ENCODE measurements around the gene DGKQ. TPM values are rescaled to one million over a fixed set of nuclear protein-coding genes. Genes with fewer than 3 reads are reported as not detected.

Gene DGKQ
- total and polyA plus RNA-seq, 2 of the 13 experiments (the other 11 are each of a cell fraction or from before 2014, with no cell fraction given) = 4.5 to 7.2 TPM

DNA sequence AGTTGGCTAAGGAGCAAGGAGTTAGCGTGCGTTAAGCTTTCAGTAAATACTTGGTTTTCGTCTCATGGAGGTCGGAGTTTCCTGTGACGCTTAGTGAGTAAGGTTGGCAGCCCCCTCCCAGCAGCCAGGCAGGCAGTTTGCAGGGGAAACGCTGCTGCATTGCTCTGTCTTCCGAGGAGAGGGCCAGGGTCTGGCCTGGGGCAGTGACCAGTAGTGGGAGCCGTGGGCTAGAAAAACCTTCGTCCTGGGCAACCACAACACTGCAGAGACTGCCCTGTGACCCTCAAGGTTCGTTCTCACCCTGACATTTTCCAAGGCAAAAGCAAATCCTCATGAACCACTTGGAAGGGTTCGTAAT, 40.7 kb downstream of the DGKQ start:
- DNase-seq (ENCODE audit: low spot score) (peak; percentile 32), ATAC-seq (peak; percentile 77), FAIRE-seq (peak; percentile 53)
- Histone ChIP-seq H3K27ac (ENCODE audit: extremely low read length, insufficient read depth, low read length) (peak overlapping the region; percentile 46), H3K79me2 (ENCODE audit: insufficient read depth, low read length) (peaks cover 36% of the 10 kb centered on the region), H3K36me3 (replicated peaks in 1 of 2; ENCODE audit: control insufficient read depth in 1 of 2, insufficient read depth in 2 of 2, low read length in 2 of 2) (no peaks in the 10 kb centered on the region), H3K9me3 (ENCODE audit: low read length) (no peaks in the 10 kb centered on the region), H3K4me2 (ENCODE audit: low read depth, low read length) (peak overlapping the region; percentile 88), H3K27me3 (ENCODE audit: control insufficient read depth in 1 of 2, insufficient read depth in 2 of 2, low read length in 2 of 2) (no peaks in the 10 kb centered on the region; a peak in 1 of 5 replicates), H4K20me1 (ENCODE audit: insufficient read depth, low read length) (peaks cover 17% of the 10 kb centered on the region), H3K9ac (ENCODE audit: insufficient read depth, low read depth, low read length) (peak overlapping the region; percentile 96), H2AFZ (ENCODE audit: low read length) (peak overlapping the region; percentile 75), H3K4me1 (ENCODE audit: insufficient read depth, low read length) (peaks cover 35% of the 10 kb centered on the region), H3K4me3 (replicated peaks in 1 of 3; ENCODE audit: insufficient read depth in 1 of 3, low read depth in 2 of 3, low read length in 3 of 3) (peak overlapping the region; percentile 84 to 100 (median 97))
- TSS peak; percentile 76 for BruUV-seq (replicated peaks)
- 0% methylated on average over 3 of the region's 11 CpGs for WGBS (ENCODE audit: low lambda C conversion rate)
- POLR2A ChIA-PET = interaction anchor here (1.0 to 2.4 kb wide), 8 partner anchors 13 to 259 kb away, joined by 3 to 25 read pairs (median 4); partner anchors contain the start of genes ATP5ME, DGKQ, IDUA and MYL5
- in situ Hi-C loops (cut with HindIII; ENCODE audit: extremely low pct_ligation_motif_present, low pct_unique_long_range_greater_than_20kb) (loop anchor here (5.0 kb wide), 1 partner anchor 55 kb away; the partner anchor contains the start of gene IDUA), intact Hi-C loops (cut with micrococcal nuclease; ENCODE audit: unreplicated experiment) (loop anchor here (5.0 kb wide), 1 partner anchor 150 kb away; no protein-coding TSS in a partner anchor)
- CTCF ChIA-PET (ENCODE audit: low intra/inter-chr PET ratio, low total read pairs) = no interaction called here
- peak; percentile 25; the same call in 1 of the 2 replicates for TF ChIP-seq HIVEP1 (CRISPR knock-in tag; IDR thresholded peaks at IDR 0.05)
- TF ChIP-seq SOX6 (IDR thresholded peaks at IDR 0.05) = no peak
- peak; percentile 15; the same call in 1 of the 2 replicates for TF ChIP-seq SOX6 (CRISPR knock-in tag; IDR thresholded peaks at IDR 0.05)
- TF ChIP-seq, protein P1, sequence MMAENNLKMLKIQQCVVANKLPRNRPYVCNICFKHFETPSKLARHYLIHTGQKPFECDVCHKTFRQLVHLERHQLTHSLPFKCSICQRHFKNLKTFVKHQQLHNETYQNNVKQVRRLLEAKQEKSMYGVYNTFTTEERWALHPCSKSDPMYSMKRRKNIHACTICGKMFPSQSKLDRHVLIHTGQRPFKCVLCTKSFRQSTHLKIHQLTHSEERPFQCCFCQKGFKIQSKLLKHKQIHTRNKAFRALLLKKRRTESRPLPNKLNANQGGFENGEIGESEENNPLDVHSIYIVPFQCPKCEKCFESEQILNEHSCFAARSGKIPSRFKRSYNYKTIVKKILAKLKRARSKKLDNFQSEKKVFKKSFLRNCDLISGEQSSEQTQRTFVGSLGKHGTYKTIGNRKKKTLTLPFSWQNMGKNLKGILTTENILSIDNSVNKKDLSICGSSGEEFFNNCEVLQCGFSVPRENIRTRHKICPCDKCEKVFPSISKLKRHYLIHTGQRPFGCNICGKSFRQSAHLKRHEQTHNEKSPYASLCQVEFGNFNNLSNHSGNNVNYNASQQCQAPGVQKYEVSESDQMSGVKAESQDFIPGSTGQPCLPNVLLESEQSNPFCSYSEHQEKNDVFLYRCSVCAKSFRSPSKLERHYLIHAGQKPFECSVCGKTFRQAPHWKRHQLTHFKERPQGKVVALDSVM (CRISPR knock-in tag; IDR thresholded peaks at IDR 0.05) = peak; percentile 61
- TF ChIP-seq ZNF17 (CRISPR knock-in tag; IDR thresholded peaks at IDR 0.05) = no peak
- TF ChIP-seq PLRG1 (conservative IDR thresholded peaks at IDR 0.05) = no peak
- 0 out of 2 replicates have a peak, but pooled peaks have one; percentile 6 for TF ChIP-seq HOXA5 (CRISPR knock-in tag; IDR thresholded peaks at IDR 0.05)
- 0 out of 2 replicates have a peak, but pooled peaks have one; percentile 10 for TF ChIP-seq SIN3A (IDR thresholded peaks at IDR 0.05; ENCODE audit: borderline replicate concordance, low read depth, low read length)
- 0 out of 2 replicates have a peak, but pooled peaks have one; percentile 6 for TF ChIP-seq ZNF33B (CRISPR knock-in tag; IDR thresholded peaks at IDR 0.05)
- TF ChIP-seq TGIF2 (CRISPR knock-in tag; IDR thresholded peaks at IDR 0.05) = peak; percentile 6; the same call in 1 of the 2 replicates
- TF ChIP-seq, protein P2, sequence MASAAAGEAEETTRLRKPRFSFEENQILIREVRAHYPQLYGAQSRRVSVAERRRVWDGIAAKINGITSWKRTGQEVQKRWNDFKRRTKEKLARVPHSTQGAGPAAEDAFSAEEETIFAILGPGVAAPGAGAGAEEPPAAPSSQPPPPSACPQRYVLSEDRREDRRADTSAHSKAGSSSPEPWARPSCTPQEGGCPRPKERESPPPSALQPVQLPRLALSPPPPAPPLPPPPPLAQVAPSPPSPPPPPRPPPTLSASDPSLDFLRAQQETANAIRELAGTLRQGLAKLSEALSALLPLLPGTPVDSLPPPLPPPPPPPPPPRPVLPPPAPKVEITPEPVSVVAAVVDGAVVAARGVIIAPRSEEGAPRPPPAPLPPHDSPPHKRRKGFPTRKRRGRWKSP (CRISPR knock-in tag; IDR thresholded peaks at IDR 0.05) = peak; percentile 20
- TF ChIP-seq STAG1 (CRISPR knock-in tag; IDR thresholded peaks at IDR 0.05) = peak; percentile 70
- TF ChIP-seq, protein P3, sequence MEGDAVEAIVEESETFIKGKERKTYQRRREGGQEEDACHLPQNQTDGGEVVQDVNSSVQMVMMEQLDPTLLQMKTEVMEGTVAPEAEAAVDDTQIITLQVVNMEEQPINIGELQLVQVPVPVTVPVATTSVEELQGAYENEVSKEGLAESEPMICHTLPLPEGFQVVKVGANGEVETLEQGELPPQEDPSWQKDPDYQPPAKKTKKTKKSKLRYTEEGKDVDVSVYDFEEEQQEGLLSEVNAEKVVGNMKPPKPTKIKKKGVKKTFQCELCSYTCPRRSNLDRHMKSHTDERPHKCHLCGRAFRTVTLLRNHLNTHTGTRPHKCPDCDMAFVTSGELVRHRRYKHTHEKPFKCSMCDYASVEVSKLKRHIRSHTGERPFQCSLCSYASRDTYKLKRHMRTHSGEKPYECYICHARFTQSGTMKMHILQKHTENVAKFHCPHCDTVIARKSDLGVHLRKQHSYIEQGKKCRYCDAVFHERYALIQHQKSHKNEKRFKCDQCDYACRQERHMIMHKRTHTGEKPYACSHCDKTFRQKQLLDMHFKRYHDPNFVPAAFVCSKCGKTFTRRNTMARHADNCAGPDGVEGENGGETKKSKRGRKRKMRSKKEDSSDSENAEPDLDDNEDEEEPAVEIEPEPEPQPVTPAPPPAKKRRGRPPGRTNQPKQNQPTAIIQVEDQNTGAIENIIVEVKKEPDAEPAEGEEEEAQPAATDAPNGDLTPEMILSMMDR (CRISPR knock-in tag; IDR thresholded peaks at IDR 0.05) = peak; percentile 75
- TF ChIP-seq ZNF556 (CRISPR knock-in tag; IDR thresholded peaks at IDR 0.05; ENCODE audit: borderline replicate concordance) = no peak
- no peak for TF ChIP-seq HNF4G (IDR thresholded peaks at IDR 0.05; ENCODE audit: borderline replicate concordance, low read depth, low read length)
- TF ChIP-seq HNF4G (CRISPR knock-in tag; IDR thresholded peaks at IDR 0.05; ENCODE audit: borderline replicate concordance, low read depth) = 0 out of 2 replicates have a peak, but pooled peaks have one; percentile 11
- TF ChIP-seq ZNF343 (CRISPR knock-in tag; IDR thresholded peaks at IDR 0.05) = no peak
- no peak for TF ChIP-seq IRF1 (CRISPR knock-in tag; IDR thresholded peaks at IDR 0.05; ENCODE audit: low read depth)
- TF ChIP-seq ZNF547 (CRISPR knock-in tag; IDR thresholded peaks at IDR 0.05) = 0 out of 2 replicates have a peak, but pooled peaks have one; percentile 10
- TF ChIP-seq ZNF580 (CRISPR knock-in tag; IDR thresholded peaks at IDR 0.05; ENCODE audit: borderline replicate concordance, low read depth) = no peak
